IMR-90 (cell line): ENCODE measurements around the gene ALOX5AP. TPM values are rescaled to one million over a fixed set of nuclear protein-coding genes. Genes with fewer than 3 reads are reported as not detected.

Experiments
- ATAC-seq: fragments of 200-7000 bp; cut with Tn5 transposase; 2 replicates; pipeline ENCODE4 v1.9.1; 2020; ENCODE audit warnings: low read depth, mild to moderate bottlenecking, moderate library complexity
- BruUV-seq: library from RNA; stranded (reverse); fragments of 400-500 nt; replicated peaks from 2 replicates; lab custom pipeline; 2021; lab: Mats Ljungman, UMichigan
- CTCF ChIA-PET: fragments of 300-600 bp; formaldehyde crosslinking; extraction: SDS; loops from one replicate; lab custom pipeline; 2021; ENCODE audit warnings: antibody characterized with exemption; lab: Yijun Ruan, JAX
- POLR2A ChIA-PET: fragments of 300-600 bp; sonication (Branson Sonifier 250); formaldehyde crosslinking; loops from one replicate; lab custom pipeline; 2022; ENCODE audit warnings: antibody characterized with exemption; ENCODE audit not compliant: unreplicated experiment; lab: Charles Lee
- DNase-seq: peaks from one replicate; pipeline ENCODE4 v3.0.0; 2013
- H2AFZ ChIP-seq: replicated peaks from 2 replicates; pipeline ENCODE3; 2013; ENCODE audit warnings: low read length, mild to moderate bottlenecking; ENCODE audit not compliant: poor library complexity
- H2AK5ac ChIP-seq: 2 replicates; pipeline ENCODE4 v1.6.1; 2013; ENCODE audit warnings: low read depth, low read length, inconsistent platforms
- H2AK9ac ChIP-seq: replicated peaks from 2 replicates; pipeline ENCODE3; 2013; ENCODE audit warnings: mild to moderate bottlenecking, low read depth, low read length, moderate library complexity; ENCODE audit not compliant: poor library complexity
- H2BK120ac ChIP-seq: 2 replicates; pipeline ENCODE4 v1.6.1; 2013; ENCODE audit warnings: low read depth, low read length, inconsistent platforms
- H2BK15ac ChIP-seq: 3 replicates; pipeline ENCODE4 v1.6.1; 2013; ENCODE audit warnings: low read depth, low read length, inconsistent platforms
- H2BK20ac ChIP-seq: 2 replicates; pipeline ENCODE4 v1.6.1; 2013; ENCODE audit warnings: low read depth, mild to moderate bottlenecking, inconsistent platforms, low read length, moderate library complexity
- H2BK5ac ChIP-seq: 2 replicates; pipeline ENCODE4 v1.6.1; 2013; ENCODE audit warnings: mild to moderate bottlenecking, low read depth, low read length, inconsistent platforms; ENCODE audit not compliant: poor library complexity, severe bottlenecking
- H3K14ac ChIP-seq: replicated peaks from 2 replicates; pipeline ENCODE4 v1.6.1; 2013; ENCODE audit warnings: low read depth, low read length, inconsistent platforms
- H3K18ac ChIP-seq: 2 replicates; pipeline ENCODE4 v1.6.1; 2013; ENCODE audit warnings: low read depth, low read length, control low read depth
- H3K23ac ChIP-seq: 2 replicates; pipeline ENCODE4 v1.6.1; 2013; ENCODE audit warnings: low read depth, low read length, inconsistent platforms
- H3K27ac ChIP-seq: 2 replicates; pipeline ENCODE4 v1.5.1; 2013; ENCODE audit warnings: mild to moderate bottlenecking, control low read depth, low read length; ENCODE audit not compliant: insufficient read depth
- H3K27me3 ChIP-seq: 2 replicates; pipeline ENCODE4 v1.6.1; 2013; ENCODE audit warnings: low read length; ENCODE audit not compliant: control insufficient read depth, insufficient read depth
- H3K36me3 ChIP-seq: 2 replicates; pipeline ENCODE4 v1.6.1; 2013; ENCODE audit warnings: low read length, mixed read lengths; ENCODE audit not compliant: control insufficient read depth, insufficient read depth
- H3K4ac ChIP-seq: 2 replicates; pipeline ENCODE4 v1.6.1; 2013; ENCODE audit warnings: low read depth, low read length, inconsistent platforms
- H3K4me1 ChIP-seq: 2 replicates; pipeline ENCODE4 v1.6.1; 2013; ENCODE audit warnings: low read length, mixed read lengths; ENCODE audit not compliant: control insufficient read depth, insufficient read depth
- H3K4me2 ChIP-seq: 2 replicates; pipeline ENCODE4 v1.6.1; 2013; ENCODE audit warnings: low read depth, mild to moderate bottlenecking, control low read depth, low read length, moderate library complexity
- H3K4me3 ChIP-seq: 2 replicates; pipeline ENCODE4 v1.5.1; 2013; ENCODE audit warnings: low read depth, mild to moderate bottlenecking, control low read depth, low read length, moderate library complexity; ENCODE audit not compliant: insufficient read depth
- H3K56ac ChIP-seq: 2 replicates; pipeline ENCODE4 v1.6.1; 2013; ENCODE audit warnings: low read length, inconsistent platforms; ENCODE audit not compliant: insufficient read depth; ENCODE audit errors: extremely low read depth
- H3K79me1 ChIP-seq, 2 experiments: 2 replicates each; pipeline ENCODE4 v1.6.1; 2013; ENCODE audit warnings: low read length in 2 of 2, inconsistent platforms in 1 of 2, low read depth in 1 of 2
- H3K9ac ChIP-seq: 2 replicates; pipeline ENCODE4 v1.6.1; 2013; ENCODE audit warnings: low read depth, low read length, control low read depth
- H3K9me1 ChIP-seq: 2 replicates; pipeline ENCODE4 v1.6.1; 2013; ENCODE audit warnings: low read length, inconsistent platforms; ENCODE audit not compliant: insufficient read depth
- H3K9me3 ChIP-seq: 2 replicates; pipeline ENCODE4 v1.6.1; 2013; ENCODE audit warnings: low read length; ENCODE audit not compliant: control insufficient read depth, insufficient read depth
- H4K20me1 ChIP-seq: 2 replicates; pipeline ENCODE4 v1.6.1; 2013; ENCODE audit warnings: low read length, inconsistent platforms; ENCODE audit not compliant: insufficient read depth
- H4K5ac ChIP-seq: 2 replicates; pipeline ENCODE4 v1.6.1; 2013; ENCODE audit warnings: mild to moderate bottlenecking, low read depth, low read length, control low read depth
- H4K8ac ChIP-seq, 2 experiments: 2 replicates each; pipeline ENCODE4 v1.6.1; 2013; ENCODE audit warnings: low read depth in 2 of 2, low read length in 2 of 2, control low read depth in 1 of 2, inconsistent platforms in 1 of 2
- H4K91ac ChIP-seq: 2 replicates; pipeline ENCODE4 v1.6.1; 2013; ENCODE audit warnings: low read depth, low read length, inconsistent platforms; ENCODE audit not compliant: insufficient read depth
- BHLHE40 ChIP-seq: fragments of 150-350 bp; IDR thresholded peaks from 2 replicates; pipeline ENCODE4 v1.6.1; 2016; ENCODE audit warnings: mild to moderate bottlenecking, low read depth, low read length
- CEBPB ChIP-seq: IDR thresholded peaks from 2 replicates; pipeline ENCODE4 v1.6.1; 2012; ENCODE audit warnings: low read depth, low read length, improper control_type of control experiment
- CHD1 ChIP-seq: IDR thresholded peaks from 2 replicates; pipeline ENCODE4 v1.6.1; 2012; ENCODE audit warnings: low read depth, low read length, improper control_type of control experiment
- FOS ChIP-seq: fragments of 150-350 bp; IDR thresholded peaks from 2 replicates; pipeline ENCODE4 v1.6.1; 2016; ENCODE audit warnings: low read depth, low read length
- MAFK ChIP-seq: IDR thresholded peaks from 2 replicates; pipeline ENCODE4 v1.6.1; 2012; ENCODE audit warnings: low read depth, low read length, improper control_type of control experiment
- MAZ ChIP-seq: IDR thresholded peaks from 2 replicates; pipeline ENCODE4 v1.6.1; 2012; ENCODE audit warnings: low read depth, mild to moderate bottlenecking, low read length, improper control_type of control experiment, moderate library complexity, borderline replicate concordance
- MXI1 ChIP-seq: IDR thresholded peaks from 2 replicates; pipeline ENCODE4 v1.6.1; 2012; ENCODE audit warnings: low read depth, mild to moderate bottlenecking, low read length, moderate library complexity, borderline replicate concordance
- NFE2L2 ChIP-seq: fragments of 150-350 bp; IDR thresholded peaks from 2 replicates; pipeline ENCODE4 v1.6.1; 2016; ENCODE audit warnings: low read depth, mild to moderate bottlenecking, low read length
- POLR2A ChIP-seq: IDR thresholded peaks from 2 replicates; pipeline ENCODE4 v1.6.1; 2012; ENCODE audit warnings: mild to moderate bottlenecking, low read depth, low read length
- RAD21 ChIP-seq: IDR thresholded peaks from 2 replicates; pipeline ENCODE4 v1.6.1; 2012; ENCODE audit warnings: low read length, improper control_type of control experiment
- RFX5 ChIP-seq: IDR thresholded peaks from 2 replicates; pipeline ENCODE4 v1.8.0; 2012; ENCODE audit warnings: low read depth, mild to moderate bottlenecking, low read length, moderate library complexity
- SMC3 ChIP-seq: fragments of 150-350 bp; IDR thresholded peaks from 2 replicates; pipeline ENCODE4 v1.6.1; 2016; ENCODE audit warnings: low read depth, mild to moderate bottlenecking, antibody characterized with exemption, low read length, moderate library complexity
- WGBS, 2 experiments: methylation state at CpG; one replicate each; pipeline versions ENCODE4 v1.1.5 to v1.1.7; 2013; ENCODE audit warnings: missing lambda C conversion rate in 2 of 2; ENCODE audit not compliant: insufficient read length in 1 of 2; ENCODE audit errors: extremely low coverage in 2 of 2; 5-methylcytosine and 5-hydroxymethylcytosine counted together
- dilution Hi-C: fragments of 300-500 bp; cut with HindIII; formaldehyde crosslinking; loops from one replicate; pipeline ENCODE4 v1.14.3; 2018; ENCODE audit warnings: low sequenced_read_pairs; ENCODE audit not compliant: unreplicated experiment
- in situ Hi-C: fragments of 300-500 bp; cut with MboI; formaldehyde crosslinking; loops from 3 replicates; pipeline ENCODE4 v1.14.3; 2019; ENCODE audit warnings: low sequenced_read_pairs, inconsistent platforms, mixed read lengths
- intact Hi-C: fragments of 100-400 bp; cut with micrococcal nuclease; formaldehyde crosslinking; loops from 2 replicates; pipeline ENCODE4 v1.10.0; 2022
- polyA plus RNA-seq, 3 experiments: library from polyadenylated mRNA; depleted of rRNA; stranded (reverse); fragments of >200 nt; gene quantifications; 2 replicates each; pipeline ENCODE4 v1.2.3, GENCODE V29; 2012; ENCODE audit warnings: low replicate concordance in 1 of 3
- total RNA-seq: library from RNA; depleted of rRNA; stranded (reverse); fragments of >200 nt; gene quantifications from 2 replicates; pipeline ENCODE4 v1.2.3, GENCODE V29; 2012

ALOX5AP gene
- total and polyA plus RNA-seq, 2 of the 4 experiments (the other 2 are of a cell fraction), result 0.62 TPM; not detected in 1

GRCh38 chr13:30791354-30792001, 56.1 kb downstream of the ALOX5AP start:
- dilution Hi-C loops, result no loop called here
- H4K8ac ChIP-seq, result peak overlapping the region; percentile 58 to 87; a peak in 3 of 4 replicates
- H3K18ac ChIP-seq, result peak overlapping the region; percentile 62
- peak overlapping the region; percentile 77 for H3K14ac ChIP-seq
- peak overlapping the region; percentile 69 for H2BK5ac ChIP-seq
- H3K9ac ChIP-seq, result no peak overlapping the region
- in situ Hi-C loops, result no loop called here
- H2BK15ac ChIP-seq, result peak overlapping the region; percentile 72
- WGBS, 2 experiments, result 77% methylated on average over 5 of the region's 11 CpGs; no CpG with 5 or more reads in 1 of the 2 experiments
- no peaks in the 10 kb centered on the region for H3K79me1 ChIP-seq
- H2BK20ac ChIP-seq, result peak overlapping the region; percentile 78
- H3K23ac ChIP-seq, result peak overlapping the region; percentile 46; the same call in 1 of the 2 replicates
- peak overlapping the region; percentile 87 for H4K91ac ChIP-seq
- no peak overlapping the region for H3K4me2 ChIP-seq
- BruUV-seq, result no TSS peak
- peak overlapping the region; percentile 79; the same call in 1 of the 2 replicates for H3K27ac ChIP-seq
- DNase-seq (peak; percentile 43), ATAC-seq (no peak)
- H4K5ac ChIP-seq, result peak overlapping the region; percentile 65
- peak overlapping the region; percentile 59 for H2AFZ ChIP-seq
- no peak overlapping the region for H3K4me3 ChIP-seq
- H3K36me3 ChIP-seq, result no peaks in the 10 kb centered on the region
- intact Hi-C loops, result loop anchor here (2.0 to 5.0 kb wide), 3 partner anchors 49 to 175 kb away; partner anchors contain the start of gene USPL1
- H3K9me3 ChIP-seq, result no peaks in the 10 kb centered on the region
- H3K4me1 ChIP-seq, result peaks cover 23% of the 10 kb centered on the region
- peak overlapping the region; percentile 77 for H2BK120ac ChIP-seq
- no peaks in the 10 kb centered on the region for H3K27me3 ChIP-seq
- H3K4ac ChIP-seq, result peak overlapping the region; percentile 97
- CTCF ChIA-PET, result interaction anchor here (0.6 to 0.9 kb wide), 3 partner anchors 74 to 369 kb away, joined by 3 read pairs; no protein-coding TSS in a partner anchor
- H2AK9ac ChIP-seq, result peak overlapping the region; percentile 56
- TF ChIP-seq BHLHE40 (no peak), POLR2A (no peak), CHD1 (no peak), SMC3 (no peak), MXI1 (no peak), FOS (no peak), RFX5 (no peak), MAZ (no peak), CEBPB (no peak), NFE2L2 (no peak), RAD21 (no peak), MAFK (no peak)
- H3K56ac ChIP-seq, result no peak overlapping the region
- H2AK5ac ChIP-seq, result peak overlapping the region; percentile 97
- no peaks in the 10 kb centered on the region for H4K20me1 ChIP-seq
- POLR2A ChIA-PET, result no interaction called here
- peaks cover 21% of the 10 kb centered on the region for H3K9me1 ChIP-seq
